ENCODE measurements around the gene CENPN. TPM values are rescaled to one million over a fixed set of nuclear protein-coding genes. Genes with fewer than 3 reads are reported as not detected.

Gene CENPN
- total RNA-seq, 1 experiment from 2014 or later = 74.5 TPM

DNA sequence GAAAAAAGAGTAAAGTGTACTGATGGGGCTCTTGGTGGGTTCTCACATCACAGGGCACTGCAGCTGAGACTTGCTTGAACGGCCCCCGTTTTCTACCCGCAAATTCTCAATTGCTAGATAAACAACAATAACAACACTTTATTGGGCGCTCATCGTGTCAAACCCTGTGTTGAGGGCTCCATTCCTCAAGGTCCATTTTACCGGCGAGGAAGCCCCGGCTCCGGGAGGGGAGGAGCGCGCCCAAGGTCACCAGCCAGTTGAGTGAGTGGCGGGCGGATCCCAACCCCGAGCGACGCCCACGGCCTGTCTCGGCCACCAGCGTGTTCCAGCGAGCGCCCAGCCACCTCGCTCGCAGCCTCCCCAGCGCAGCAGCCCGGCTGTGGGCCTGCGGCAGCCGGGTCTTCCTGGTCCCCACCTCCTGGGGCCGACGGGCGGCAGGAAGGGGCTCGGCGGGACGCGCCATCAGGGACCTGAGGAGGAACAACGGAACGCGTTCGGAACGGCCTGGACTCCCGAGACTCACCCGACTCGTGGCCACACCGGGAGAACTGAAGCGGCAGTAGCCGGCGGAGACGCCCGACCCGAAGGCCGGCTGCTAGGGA lies 702 bp upstream of the CENPN start:
- DNase-seq (ENCODE audit: low read depth) = no peak
- in situ Hi-C loops (cut with HindIII; ENCODE audit: low pct_unique_long_range_greater_than_20kb, low sequenced_read_pairs) = no loop called here

DNA sequence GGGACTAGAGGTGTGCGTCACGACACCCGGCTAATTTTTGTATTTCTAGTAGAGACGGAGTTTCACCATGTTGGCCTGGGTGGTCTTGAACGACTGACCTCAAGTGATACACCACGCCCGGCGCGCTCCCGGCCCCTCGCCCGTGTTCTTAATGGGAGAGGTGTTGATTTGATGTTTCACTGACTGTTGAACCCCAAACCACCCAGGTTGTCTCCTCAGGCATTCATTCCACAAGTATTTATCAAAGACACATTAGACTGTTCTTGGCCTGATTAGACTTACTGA lies 1.4 kb downstream of the CENPN start:
- in situ Hi-C loops (cut with HindIII; ENCODE audit: low pct_unique_long_range_greater_than_20kb, low sequenced_read_pairs) = no loop called here
- no peak for DNase-seq (ENCODE audit: low read depth)

DNA sequence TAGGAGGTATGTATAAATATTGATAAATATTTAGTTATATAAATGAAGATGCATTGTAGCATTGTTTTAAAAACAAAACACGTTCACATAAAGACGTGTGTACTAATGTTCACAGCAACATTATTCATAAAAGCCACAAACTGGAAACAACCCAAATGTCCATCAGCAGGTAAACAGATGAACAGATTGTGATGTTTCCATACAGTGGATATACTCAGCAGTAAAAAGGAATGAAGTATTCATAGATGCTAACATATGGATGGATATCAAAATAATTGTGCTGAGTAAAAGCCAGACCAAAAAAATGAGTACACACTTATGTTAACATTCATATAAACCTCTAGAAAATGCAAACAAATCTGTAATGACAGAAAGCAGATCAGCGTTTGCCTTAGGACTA lies 6.0 kb downstream of the CENPN start:
- in situ Hi-C loops (cut with HindIII; ENCODE audit: low pct_unique_long_range_greater_than_20kb, low sequenced_read_pairs) = no loop called here
- DNase-seq (ENCODE audit: low read depth) = no peak

DNA sequence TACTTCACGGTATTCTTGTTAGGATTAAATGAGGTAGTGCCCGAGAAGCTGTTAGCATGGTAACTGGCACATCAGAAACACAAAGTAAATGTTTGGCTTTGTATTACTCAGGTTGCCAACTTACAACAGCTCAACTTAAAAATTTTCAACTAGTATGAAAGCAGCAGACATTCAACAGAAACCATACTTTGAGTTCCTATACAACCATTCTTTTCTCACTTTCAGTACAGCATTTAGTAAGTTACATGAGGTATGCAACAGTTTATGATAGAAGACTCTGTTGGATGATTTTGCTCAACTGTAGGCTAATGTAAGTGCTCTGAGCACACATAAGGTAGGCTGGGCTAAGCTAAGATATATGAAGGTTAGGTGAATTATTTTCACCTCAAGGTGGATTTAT lies 7.7 kb downstream of the CENPN start:
- DNase-seq (ENCODE audit: low read depth) = no peak
- in situ Hi-C loops (cut with HindIII; ENCODE audit: low pct_unique_long_range_greater_than_20kb, low sequenced_read_pairs) = no loop called here

DNA sequence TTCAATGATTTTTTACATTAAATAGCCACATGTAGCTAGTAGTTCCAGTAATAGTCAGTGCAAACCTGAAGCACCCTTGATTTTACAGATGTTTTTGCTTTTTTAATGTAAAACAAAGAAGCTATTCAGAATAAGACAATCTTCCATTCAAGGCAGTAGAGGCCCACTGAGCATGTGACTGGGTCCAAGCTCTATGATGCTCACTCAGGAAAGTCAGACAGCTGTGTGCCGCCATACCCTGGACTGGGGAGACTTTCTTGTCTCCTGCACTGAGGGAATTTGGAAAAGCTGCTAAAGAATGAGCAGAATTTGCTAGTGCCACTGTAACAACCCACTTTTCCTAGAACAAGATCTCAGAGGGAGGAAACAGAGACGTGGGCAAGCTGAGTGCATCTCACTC lies 11.5 kb downstream of the CENPN start:
- DNase-seq (ENCODE audit: low read depth) = no peak
- in situ Hi-C loops (cut with HindIII; ENCODE audit: low pct_unique_long_range_greater_than_20kb, low sequenced_read_pairs) = no loop called here

DNA sequence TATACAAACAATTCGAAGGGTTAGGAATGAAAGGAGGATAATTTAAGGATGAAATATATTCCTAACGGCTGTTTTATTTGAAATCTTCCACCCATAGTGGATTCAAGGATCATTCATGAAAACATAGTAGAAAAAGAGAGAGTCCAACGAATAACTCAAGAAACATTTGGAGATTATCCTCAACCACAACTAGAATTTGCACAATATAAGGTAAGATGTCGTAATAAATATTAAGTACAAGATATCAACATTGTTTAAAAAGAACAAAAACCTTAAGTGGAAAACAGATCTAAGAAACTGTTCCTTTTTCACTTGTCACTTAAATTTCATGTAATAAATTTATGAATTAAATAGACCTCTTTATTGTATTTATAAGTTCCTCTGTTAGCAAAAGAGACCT lies 19.4 kb downstream of the CENPN start:
- DNase-seq (ENCODE audit: low read depth) = no peak
- in situ Hi-C loops (cut with HindIII; ENCODE audit: low pct_unique_long_range_greater_than_20kb, low sequenced_read_pairs) = no loop called here

DNA sequence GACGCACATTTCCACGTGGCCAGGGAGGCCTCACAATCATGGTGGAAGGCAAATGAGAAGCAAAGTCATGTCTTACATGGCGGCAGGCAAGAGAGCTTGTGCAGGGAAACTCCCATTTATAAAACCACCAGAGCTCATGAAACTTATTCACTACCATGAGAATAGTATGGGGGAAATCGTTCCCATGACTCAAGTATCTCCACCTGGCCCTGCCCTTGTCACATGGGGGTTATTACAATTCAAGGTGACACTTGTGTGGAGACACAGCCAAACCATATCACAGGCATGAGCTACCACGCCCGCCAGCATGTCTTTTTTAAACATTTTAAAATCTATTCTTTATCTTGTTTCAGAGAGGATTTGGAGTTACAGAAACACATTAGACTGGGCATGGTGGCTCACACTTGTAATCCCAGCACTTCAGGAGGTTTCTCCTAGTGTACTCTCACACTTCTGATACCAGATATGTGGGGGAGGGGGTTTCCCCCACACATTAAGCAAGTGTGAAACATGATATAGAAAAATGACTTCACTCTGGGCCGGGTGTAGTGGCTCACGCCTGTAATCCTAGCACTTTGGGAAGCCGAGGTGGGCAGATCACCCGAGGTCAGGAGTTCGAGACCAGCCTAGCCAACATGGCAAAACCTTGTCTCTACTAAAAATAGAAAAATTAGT lies 23.1 kb downstream of the CENPN start:
- in situ Hi-C loops (cut with HindIII; ENCODE audit: low pct_unique_long_range_greater_than_20kb, low sequenced_read_pairs) = no loop called here
- DNase-seq (ENCODE audit: low read depth) = no peak

DNA sequence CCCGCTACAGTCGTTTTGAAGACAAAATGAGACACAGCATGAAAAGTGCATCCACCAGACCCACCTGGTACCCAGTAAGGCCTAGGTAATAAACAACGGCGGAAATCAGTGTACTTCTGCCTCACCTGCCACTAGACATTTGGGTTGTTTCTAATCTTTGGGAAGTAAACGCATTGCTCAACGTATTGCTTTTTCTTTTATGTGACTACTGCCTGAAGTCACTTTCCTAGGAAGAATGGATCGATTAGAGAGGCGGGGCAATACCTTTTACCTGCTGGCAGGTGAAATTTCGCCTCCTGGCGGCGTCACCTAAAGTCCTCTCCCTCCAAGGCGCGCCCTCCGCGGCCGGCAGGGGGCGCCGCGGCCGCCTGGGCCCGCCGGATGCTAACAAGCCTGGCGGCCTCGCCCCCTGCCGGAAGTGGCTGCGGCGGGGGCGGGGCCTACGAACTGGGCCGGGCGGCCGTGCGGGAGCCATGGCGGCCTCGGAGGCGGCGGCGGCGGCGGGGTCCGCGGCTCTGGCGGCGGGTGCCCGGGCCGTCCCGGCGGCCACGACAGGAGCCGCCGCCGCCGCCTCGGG lies 28.5 kb downstream of the CENPN start, which contains the start of gene ATMIN:
Gene ATMIN (plus strand): TSS at position 445 of the 577 bp plus-strand sequence. CDS start 29 bp downstream, at position 474.
- DNase-seq (ENCODE audit: low read depth) = peak; percentile 75
- in situ Hi-C loops (cut with HindIII; ENCODE audit: low pct_unique_long_range_greater_than_20kb, low sequenced_read_pairs) = no loop called here

DNA sequence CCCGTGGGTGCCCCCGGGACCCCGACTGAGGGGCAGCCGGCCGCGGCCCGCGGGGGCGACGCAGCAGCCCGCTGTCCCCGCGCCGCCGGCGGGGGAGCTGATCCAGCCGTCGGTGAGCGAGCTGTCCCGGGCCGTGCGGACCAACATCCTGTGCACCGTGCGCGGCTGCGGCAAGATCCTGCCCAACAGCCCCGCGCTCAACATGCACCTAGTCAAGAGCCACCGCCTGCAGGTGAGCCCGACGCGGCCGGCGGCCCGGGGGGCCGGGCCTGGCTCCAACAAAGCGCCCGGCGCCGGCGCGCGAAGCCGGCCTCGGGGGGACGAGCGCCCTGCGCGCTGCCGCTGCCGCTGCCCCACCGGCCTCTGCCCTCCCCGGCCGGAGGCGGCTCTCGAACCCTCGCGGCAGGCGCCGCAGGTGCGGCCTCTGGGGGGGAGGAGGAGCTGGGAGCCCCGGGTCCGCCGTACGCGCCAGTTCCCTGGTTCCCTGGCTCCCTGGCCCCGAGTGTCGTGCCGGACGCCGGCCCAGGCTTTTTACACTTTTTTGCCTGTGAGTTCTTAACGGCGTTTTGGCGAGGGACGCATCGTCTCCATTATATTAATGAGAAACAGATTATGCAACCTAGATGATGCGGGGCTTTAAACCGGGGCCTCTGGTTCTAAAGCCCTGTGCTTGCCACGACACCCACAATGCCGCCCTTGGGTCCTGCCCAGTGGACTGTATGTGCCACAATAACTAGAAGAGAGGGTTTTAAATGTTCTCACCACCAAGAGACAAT lies 29.1 kb downstream of the CENPN start:
- peak; percentile 41 for DNase-seq (ENCODE audit: low read depth)
- in situ Hi-C loops (cut with HindIII; ENCODE audit: low pct_unique_long_range_greater_than_20kb, low sequenced_read_pairs) = no loop called here

DNA sequence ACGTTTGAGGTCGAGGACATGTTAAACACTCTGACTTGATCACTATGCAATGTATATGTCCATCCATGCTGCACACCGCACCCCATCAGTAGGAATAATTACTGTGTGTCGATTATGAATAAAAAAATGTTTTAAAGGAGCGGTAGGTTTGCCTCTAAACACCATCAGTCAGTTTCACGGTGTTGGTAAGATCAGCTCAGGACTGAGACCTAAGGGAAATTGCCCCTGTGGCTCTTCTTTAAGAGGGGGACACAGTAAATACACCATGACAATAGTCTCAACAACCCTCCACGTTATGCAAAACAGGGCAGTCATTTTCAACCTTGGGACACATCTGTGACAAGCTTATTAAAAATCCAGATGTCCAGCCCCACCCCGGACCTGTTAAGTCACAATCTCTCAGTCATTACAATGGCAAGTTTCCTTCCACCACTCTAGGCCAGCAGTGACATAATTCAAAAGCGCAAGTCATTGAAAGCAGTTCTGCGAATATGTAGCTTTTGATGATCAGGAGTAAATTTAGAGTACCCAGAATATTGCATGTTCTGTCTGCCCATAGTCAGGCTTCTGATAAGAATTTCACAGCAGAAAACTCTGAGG lies 29.8 kb downstream of the CENPN start:
- in situ Hi-C loops (cut with HindIII; ENCODE audit: low pct_unique_long_range_greater_than_20kb, low sequenced_read_pairs) = no loop called here
- DNase-seq (ENCODE audit: low read depth) = peak; percentile 3

DNA sequence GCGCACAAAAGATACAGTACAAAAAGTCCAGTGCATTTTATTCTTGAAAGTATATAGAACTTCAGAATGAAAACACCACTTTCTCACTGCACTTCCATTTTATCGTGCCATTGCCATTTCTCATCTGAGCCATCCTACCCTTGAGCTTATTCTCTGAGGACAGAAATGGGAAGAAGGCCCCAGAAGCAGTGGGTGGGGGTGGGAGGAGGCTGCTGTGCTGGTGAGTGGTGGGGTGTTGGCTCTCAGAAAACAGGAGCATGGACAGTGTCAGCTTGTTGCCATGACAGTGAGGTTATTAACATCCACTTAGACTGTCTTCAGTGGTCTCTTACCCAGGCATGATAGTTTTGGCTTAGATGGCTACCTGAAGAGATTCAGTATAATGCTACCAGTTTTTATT lies 33.1 kb downstream of the CENPN start:
- DNase-seq (ENCODE audit: low read depth) = no peak
- in situ Hi-C loops (cut with HindIII; ENCODE audit: low pct_unique_long_range_greater_than_20kb, low sequenced_read_pairs) = no loop called here

DNA sequence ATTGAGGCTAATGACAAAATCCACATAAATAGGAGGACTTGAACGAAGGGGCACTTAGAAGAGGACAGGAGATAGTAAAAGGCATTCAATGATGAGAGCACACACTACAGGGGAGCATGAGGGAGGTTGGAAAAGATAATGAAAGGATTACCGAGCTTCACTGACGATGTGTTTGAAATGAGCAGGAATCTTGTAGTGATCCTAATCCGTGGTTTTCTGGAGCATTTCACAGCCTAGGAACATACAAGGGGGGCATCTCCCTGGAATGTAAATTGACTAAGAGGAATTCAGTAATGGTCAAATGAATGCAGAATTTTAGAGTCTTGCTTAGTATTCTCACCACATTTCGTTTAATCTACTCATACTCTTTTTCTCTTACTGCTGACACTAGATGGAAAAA lies 33.8 kb downstream of the CENPN start:
- in situ Hi-C loops (cut with HindIII; ENCODE audit: low pct_unique_long_range_greater_than_20kb, low sequenced_read_pairs) = no loop called here
- DNase-seq (ENCODE audit: low read depth) = no peak

DNA sequence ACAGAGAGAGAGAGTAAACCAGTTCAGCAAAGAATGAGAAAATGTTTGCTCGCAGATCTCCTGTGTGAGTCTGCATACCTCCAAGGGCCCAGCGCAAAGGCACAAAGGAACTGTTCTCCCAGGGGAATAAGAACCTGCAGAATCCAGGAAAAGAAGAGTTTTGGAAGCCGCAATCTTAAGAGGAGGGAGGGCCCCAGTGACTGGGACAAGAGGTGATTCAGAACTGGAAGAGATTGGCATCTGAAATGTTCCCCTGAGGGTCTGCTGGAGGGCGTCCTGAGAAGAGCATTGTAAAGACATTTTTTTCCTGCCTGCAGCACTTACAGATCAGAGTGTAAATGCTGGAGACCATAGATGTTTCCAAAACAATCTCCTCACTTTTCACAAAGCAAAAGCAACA lies 34.7 kb downstream of the CENPN start:
- in situ Hi-C loops (cut with HindIII; ENCODE audit: low pct_unique_long_range_greater_than_20kb, low sequenced_read_pairs) = no loop called here
- DNase-seq (ENCODE audit: low read depth) = no peak

DNA sequence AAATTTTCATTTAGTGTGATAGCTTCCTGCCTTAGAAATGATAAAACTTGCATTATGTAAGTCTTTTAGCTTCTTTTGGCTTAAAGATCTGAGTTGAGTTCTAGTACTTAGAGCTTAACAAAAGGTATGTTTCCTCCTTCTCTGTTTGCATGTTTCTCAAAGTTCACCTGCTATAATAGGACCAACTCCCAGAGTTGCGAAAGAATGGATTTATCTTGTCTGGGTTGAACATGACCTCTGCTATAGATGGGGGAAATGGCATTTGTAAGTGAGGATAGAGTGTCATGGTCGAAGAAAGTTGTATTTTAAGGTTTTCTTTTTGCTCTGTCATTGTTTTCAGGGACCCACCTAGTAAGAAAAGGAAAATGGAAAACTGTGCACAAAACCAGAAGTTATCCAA lies 35.8 kb downstream of the CENPN start:
- no peak for DNase-seq (ENCODE audit: low read depth)
- in situ Hi-C loops (cut with HindIII; ENCODE audit: low pct_unique_long_range_greater_than_20kb, low sequenced_read_pairs) = no loop called here

DNA sequence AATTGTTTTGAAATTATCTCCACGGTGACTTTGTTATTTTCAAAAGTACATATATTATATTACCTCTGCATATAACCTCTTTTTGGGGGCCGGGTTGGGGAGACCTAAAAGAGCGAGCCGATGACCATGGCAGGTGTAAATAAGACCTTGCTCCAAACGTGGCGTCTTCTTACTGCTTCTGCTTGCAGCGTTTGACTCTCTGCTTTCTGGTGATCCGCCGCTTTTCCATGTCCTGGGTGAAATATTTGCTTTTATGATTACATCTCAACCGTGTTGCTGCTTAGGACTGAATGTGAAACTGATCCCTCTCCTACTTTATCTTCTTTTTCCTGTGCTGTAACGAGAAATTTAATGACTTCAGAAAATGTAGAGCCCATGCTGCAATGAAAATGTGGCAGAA lies 46.7 kb downstream of the CENPN start:
- DNase-seq (ENCODE audit: low read depth) = no peak
- in situ Hi-C loops (cut with HindIII; ENCODE audit: low pct_unique_long_range_greater_than_20kb, low sequenced_read_pairs) = no loop called here

DNA sequence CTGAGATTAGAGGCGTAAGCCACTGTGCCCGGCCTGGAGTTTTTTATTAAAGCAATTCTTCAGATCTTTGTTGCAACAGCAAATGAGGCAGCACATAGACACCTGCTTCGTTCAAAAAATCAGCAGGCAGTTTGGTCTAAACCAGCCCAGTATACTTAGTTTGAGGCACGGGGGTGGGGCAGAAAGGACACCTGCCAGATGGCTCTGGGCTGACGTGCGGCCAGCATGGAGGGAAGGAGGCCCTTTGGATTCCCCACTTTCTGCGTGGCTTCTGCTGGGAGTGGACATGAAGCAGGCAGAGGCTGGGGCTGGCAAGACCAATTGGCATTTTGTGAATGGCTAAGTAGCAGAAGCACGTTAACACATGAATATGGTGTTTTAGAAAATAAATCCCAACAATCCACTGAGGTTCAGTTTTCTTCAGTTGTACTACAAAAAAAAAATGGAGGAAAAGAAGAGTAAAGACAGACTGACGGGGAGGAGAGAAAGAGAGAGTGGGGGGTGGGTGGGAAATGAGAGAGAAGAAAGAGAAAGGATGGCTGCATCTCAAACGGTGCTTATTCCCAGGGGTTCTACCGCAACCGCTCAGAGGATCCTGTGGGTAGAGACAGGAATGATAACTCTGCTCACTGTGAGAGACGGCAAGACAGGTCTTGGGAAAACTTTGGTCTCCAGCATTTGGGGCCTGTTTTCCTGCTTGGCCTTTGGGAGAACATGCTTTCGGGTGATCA lies 53.7 kb downstream of the CENPN start:
- in situ Hi-C loops (cut with HindIII; ENCODE audit: low pct_unique_long_range_greater_than_20kb, low sequenced_read_pairs) = no loop called here
- DNase-seq (ENCODE audit: low read depth) = no peak

DNA sequence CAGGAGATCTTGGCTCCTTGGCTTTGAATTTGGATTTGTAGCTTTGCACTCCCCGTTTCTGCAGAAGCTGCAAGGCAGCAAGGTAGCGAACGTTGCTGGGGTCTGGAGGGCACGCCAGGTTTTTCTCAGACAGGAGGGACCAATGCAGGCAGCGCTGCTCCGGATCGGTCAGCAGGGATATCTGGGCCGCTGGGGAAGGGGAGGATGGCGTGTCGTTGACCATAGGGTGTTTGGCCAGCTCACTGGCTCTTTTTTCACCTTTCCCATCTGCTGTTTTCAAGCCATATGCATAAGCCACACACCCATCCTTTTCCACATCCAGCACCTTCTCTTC lies 54.3 kb downstream of the CENPN start:
- DNase-seq (ENCODE audit: low read depth) = no peak
- in situ Hi-C loops (cut with HindIII; ENCODE audit: low pct_unique_long_range_greater_than_20kb, low sequenced_read_pairs) = no loop called here

DNA sequence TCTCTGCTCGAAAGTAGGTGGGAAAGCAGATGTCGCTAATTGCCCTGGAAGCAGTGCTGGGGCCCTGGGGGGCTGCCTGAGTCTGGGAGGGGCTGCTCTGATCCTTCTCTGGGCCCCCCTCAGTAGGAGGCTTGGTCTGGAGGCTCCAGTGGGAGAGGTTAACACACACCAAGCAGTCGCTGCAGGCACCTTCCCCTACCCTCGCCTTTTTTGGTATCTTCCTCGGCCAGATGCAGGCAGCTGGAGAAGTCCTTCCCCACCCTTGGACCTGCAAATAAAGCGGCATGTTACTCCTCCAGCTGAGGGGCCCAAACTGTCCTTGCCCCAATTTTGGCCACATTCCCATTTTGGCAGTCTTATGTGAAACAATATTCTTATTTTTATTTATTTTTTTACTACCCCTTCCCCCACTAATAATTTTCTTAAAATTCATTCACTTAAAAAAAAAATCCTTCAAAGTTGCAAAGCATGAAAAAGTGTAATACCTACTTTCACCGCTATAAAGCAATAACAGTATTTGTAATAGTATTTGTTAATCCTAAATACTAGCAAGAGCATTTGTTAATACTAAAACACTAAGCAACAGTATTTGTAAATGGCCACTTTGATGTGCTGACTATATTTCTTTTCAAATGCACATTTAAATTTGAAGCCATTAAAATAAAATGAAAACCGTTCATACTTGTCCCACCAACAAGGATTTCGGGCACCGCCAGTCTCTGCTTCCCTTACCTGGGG lies 55.0 kb downstream of the CENPN start:
- no peak for DNase-seq (ENCODE audit: low read depth)
- in situ Hi-C loops (cut with HindIII; ENCODE audit: low pct_unique_long_range_greater_than_20kb, low sequenced_read_pairs) = no loop called here

All from Caki2 (cell line).